GM19372 (cell line): Measurements from ENCODE around the gene LENEP.

Experiments
- ATAC-seq: cut with Tn5 transposase; IDR thresholded peaks from one replicate; pipeline ENCODE4 v1.9.1; 2021; ENCODE audit warnings: mild to moderate bottlenecking, low read depth, moderate library complexity; ENCODE audit not compliant: unreplicated experiment

Gene LENEP

GRCh38 chr1:154996966-154997701 is 3.7 kb downstream of the LENEP start:
- no peak for ATAC-seq

GRCh38 chr1:154998201-154998780 is 4.9 kb downstream of the LENEP start:
- ATAC-seq: no peak

- no peak for ATAC-seq
Measured at GRCh38 chr1:154998818-154999570, 5.6 kb downstream of the LENEP start.

GRCh38 chr1:154999571-155000410 is 6.4 kb downstream of the LENEP start:
- ATAC-seq: no peak

GRCh38 chr1:155000411-155000725 is 7.0 kb downstream of the LENEP start:
- ATAC-seq: no peak

- ATAC-seq: peak; percentile 34
Measured at GRCh38 chr1:155000726-155001424, 7.5 kb downstream of the LENEP start.

GRCh38 chr1:155001425-155001674 is 8.0 kb downstream of the LENEP start:
- peak; percentile 6 for ATAC-seq

GRCh38 chr1:155001675-155002463 is 8.5 kb downstream of the LENEP start:
- peak; percentile 64 for ATAC-seq

- ATAC-seq: peak; percentile 2
Measured at GRCh38 chr1:155002464-155003226, 9.3 kb downstream of the LENEP start, which contains the start of gene ZBTB7B. ZBTB7B (plus strand) TSS chr1:155002802; CDS start chr1:155014661, 11,859 bp downstream.

- no peak for ATAC-seq
Measured at GRCh38 chr1:155003227-155003765, 9.9 kb downstream of the LENEP start.

- no peak for ATAC-seq
Measured at GRCh38 chr1:155003766-155004351, 10.5 kb downstream of the LENEP start.

GRCh38 chr1:155004352-155005075 is 11.1 kb downstream of the LENEP start:
- ATAC-seq: no peak

- no peak for ATAC-seq
Measured at GRCh38 chr1:155005076-155006011, 12.0 kb downstream of the LENEP start.

GRCh38 chr1:155006601-155007101 is 13.3 kb downstream of the LENEP start:
- ATAC-seq: no peak

- no peak for ATAC-seq
Measured at GRCh38 chr1:155007251-155007828, 14.0 kb downstream of the LENEP start.
